Mucosa of descending colon (tissue), 3 donors: ENCODE measurements around the gene CFAP68. TPM values are rescaled to one million over a fixed set of nuclear protein-coding genes. Genes with fewer than 3 reads are reported as not detected.

ENCODE experiments used
- ATAC-seq: fragments of 200-7000 bp; cut with Tn5 transposase; one replicate; pipeline ENCODE4 v1.9.1; 2020; ENCODE audit warnings: mild to moderate bottlenecking, moderate library complexity
- DNase-seq, 3 donors: peaks; one replicate each; pipeline ENCODE4 v3.0.0-alpha.2; 2020
- H3K36me3 ChIP-seq: fragments of 200-600 bp; one replicate; pipeline ENCODE4 v1.8.0; 2021; ENCODE audit warnings: low read depth, mild to moderate bottlenecking
- H3K4me1 ChIP-seq: fragments of 200-600 bp; one replicate; pipeline ENCODE4 v1.8.0; 2021; ENCODE audit warnings: low read depth, mild to moderate bottlenecking
- H3K4me3 ChIP-seq: fragments of 200-600 bp; one replicate; pipeline ENCODE4 v1.8.0; 2021; ENCODE audit warnings: mild to moderate bottlenecking
- H3K9me3 ChIP-seq: fragments of 200-600 bp; one replicate; pipeline ENCODE4 v1.8.0; 2021; ENCODE audit warnings: mild to moderate bottlenecking
- intact Hi-C, 2 donors: fragments of 100-400 bp; cut with DNase I in 1 of 2; cut with micrococcal nuclease in 1 of 2; formaldehyde crosslinking; loops; one replicate each; pipeline versions ENCODE4 v1.11.0 to v1.11.1; 2022; cut with DNase I, micrococcal nuclease
- total RNA-seq, 3 donors: library from RNA; stranded (reverse); fragmentation: NEBNext Ultra II Directional in 2 of 3; extraction: Animal tissue kit (Norgen Biotek cat#: 25700) in 2 of 3; gene quantifications; one replicate each; pipeline versions ENCODE4 v1.2.1 to v1.2.4, GENCODE V29; 2021 to 2023
- TF ChIP-seq, protein P1 (sequence below): fragments of 200-600 bp; IDR thresholded peaks from one replicate; pipeline ENCODE4 v1.8.0; 2022; ENCODE audit warnings: antibody characterized with exemption, mild to moderate bottlenecking
- donor health status: DM: no; HTN: no; CAD: no; lungs with moderate emphysema.
- donor health status: DM: no; HTN: no; CAD: no.
- donor health status: DM: no; HTN: yes; CAD: no.

CFAP68 gene
- total RNA-seq, 3 donors from 2014 or later = 12.2 to 26.4 (median 19.1) TPM

DNA sequence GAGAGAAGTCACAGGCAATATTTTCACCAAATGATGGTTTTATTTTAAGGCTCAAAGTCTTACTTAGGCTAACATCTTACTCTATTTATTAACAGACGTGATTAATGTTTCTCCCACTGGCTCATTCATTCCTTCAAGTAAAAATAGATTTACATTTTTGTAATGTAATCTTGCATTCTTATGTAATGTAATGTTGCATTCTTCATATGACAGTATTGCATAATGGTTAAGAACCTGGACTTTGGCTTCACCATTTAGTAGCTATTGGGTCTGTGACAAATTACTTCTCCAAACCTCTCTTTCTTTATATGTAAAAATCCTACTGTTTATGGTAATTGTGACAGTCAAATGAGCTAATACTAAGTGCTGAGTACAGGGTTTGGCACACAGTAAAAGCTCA, 54.5 kb downstream of the CFAP68 start:
- intact Hi-C loops = loop anchor here in 1 of 2 donors (10.0 kb wide), 1 partner anchor 51 kb away; no protein-coding TSS in a partner anchor
- no peak for ATAC-seq

DNA sequence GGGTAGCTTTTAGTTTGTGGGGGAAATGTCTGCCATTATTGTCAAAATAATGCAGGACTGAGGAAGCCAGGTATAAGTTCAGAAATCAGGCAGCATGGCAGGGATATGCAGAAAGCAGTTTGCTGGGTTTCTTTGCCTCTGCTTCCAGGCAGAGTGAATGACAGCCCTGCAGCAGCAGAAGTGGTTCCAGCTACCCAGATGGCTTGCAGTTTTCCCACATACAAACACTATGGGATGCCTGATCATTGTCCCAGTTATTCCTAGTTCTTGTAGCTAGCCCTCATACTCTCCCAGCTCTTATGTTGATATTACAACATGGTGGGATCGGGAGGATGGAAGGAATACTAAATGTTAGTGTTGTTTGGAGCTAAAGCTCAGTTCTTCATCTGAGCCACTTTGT, 55.0 kb downstream of the CFAP68 start:
- peaks cover 9% of the 10 kb centered on the region for H3K4me1 ChIP-seq
- DNase-seq = no peak
- H3K36me3 ChIP-seq = no peaks in the 10 kb centered on the region
- no peak for ATAC-seq
- TF ChIP-seq, protein P1, sequence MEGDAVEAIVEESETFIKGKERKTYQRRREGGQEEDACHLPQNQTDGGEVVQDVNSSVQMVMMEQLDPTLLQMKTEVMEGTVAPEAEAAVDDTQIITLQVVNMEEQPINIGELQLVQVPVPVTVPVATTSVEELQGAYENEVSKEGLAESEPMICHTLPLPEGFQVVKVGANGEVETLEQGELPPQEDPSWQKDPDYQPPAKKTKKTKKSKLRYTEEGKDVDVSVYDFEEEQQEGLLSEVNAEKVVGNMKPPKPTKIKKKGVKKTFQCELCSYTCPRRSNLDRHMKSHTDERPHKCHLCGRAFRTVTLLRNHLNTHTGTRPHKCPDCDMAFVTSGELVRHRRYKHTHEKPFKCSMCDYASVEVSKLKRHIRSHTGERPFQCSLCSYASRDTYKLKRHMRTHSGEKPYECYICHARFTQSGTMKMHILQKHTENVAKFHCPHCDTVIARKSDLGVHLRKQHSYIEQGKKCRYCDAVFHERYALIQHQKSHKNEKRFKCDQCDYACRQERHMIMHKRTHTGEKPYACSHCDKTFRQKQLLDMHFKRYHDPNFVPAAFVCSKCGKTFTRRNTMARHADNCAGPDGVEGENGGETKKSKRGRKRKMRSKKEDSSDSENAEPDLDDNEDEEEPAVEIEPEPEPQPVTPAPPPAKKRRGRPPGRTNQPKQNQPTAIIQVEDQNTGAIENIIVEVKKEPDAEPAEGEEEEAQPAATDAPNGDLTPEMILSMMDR = no peak
- no peak overlapping the region for H3K4me3 ChIP-seq
- intact Hi-C loops = loop anchor here in 1 of 2 donors (10.0 kb wide), 1 partner anchor 50 kb away; no protein-coding TSS in a partner anchor
- no peaks in the 10 kb centered on the region for H3K9me3 ChIP-seq

More for the DNA sequence above, 54.5 kb downstream of the CFAP68 start:
- Histone ChIP-seq H3K4me3 (no peak overlapping the region), H3K4me1 (peaks cover 9% of the 10 kb centered on the region), H3K36me3 (no peaks in the 10 kb centered on the region), H3K9me3 (no peaks in the 10 kb centered on the region)
- DNase-seq = no peak
- TF ChIP-seq, protein P1 = no peak

Other genes with a start within 250 kb of the CFAP68 start
- gene PPP2R1B, start 113.2 kb upstream of the CFAP68 start, total RNA-seq = 10 to 100 TPM; 28.5 to 48.5 (median 47.0) TPM
- 10 to 100 TPM; 16.7 to 29.3 (median 21.1) TPM for gene ALG9, start 8.0 kb upstream of the CFAP68 start, total RNA-seq
- 1 to 10 TPM; 1.7 to 2.7 (median 2.3) TPM for gene FDXACB1, start 376 bp upstream of the CFAP68 start, total RNA-seq
- gene CRYAB, start 32.2 kb downstream of the CFAP68 start, total RNA-seq = 100 to 1,000 TPM in 1 of 3 donors, 10 to 100 TPM in 2; 13.8 to 331 (median 30.7) TPM
- gene HSPB2, start 33.2 kb downstream of the CFAP68 start, total RNA-seq = 1 to 10 TPM in 2 of 3 donors, not detected in 1; 1.4 to 4.8 TPM
- 10 to 100 TPM in 1 of 3 donors, 1 to 10 TPM in 2; 3.2 to 12.8 (median 7.7) TPM for gene C11orf52, start 39.4 kb downstream of the CFAP68 start, total RNA-seq
- gene DIXDC1, start 57.8 kb downstream of the CFAP68 start, total RNA-seq = 10 to 100 TPM; 11.1 to 61.8 (median 11.7) TPM
- gene DLAT, start 145.9 kb downstream of the CFAP68 start, total RNA-seq = 10 to 100 TPM; 51.1 to 54.2 (median 51.4) TPM
- 1 to 10 TPM in 2 of 3 donors, under 1 TPM in 1; 0.65 to 2.4 (median 1.5) TPM for gene PIH1D2, start 194.5 kb downstream of the CFAP68 start, total RNA-seq
- gene NKAPD1, start 194.8 kb downstream of the CFAP68 start, total RNA-seq = 10 to 100 TPM; 14.6 to 17.4 (median 16.2) TPM
- 10 to 100 TPM; 37.9 to 56.5 (median 42.7) TPM for gene TIMM8B, start 207.2 kb downstream of the CFAP68 start, total RNA-seq
- gene SDHD, start 207.3 kb downstream of the CFAP68 start, total RNA-seq = 100 to 1,000 TPM; 185 to 312 (median 202) TPM